ENCODE measurements around the gene CARD14. TPM values are rescaled to one million over a fixed set of nuclear protein-coding genes. Genes with fewer than 3 reads are reported as not detected.
"Not testable (repeated sequence)": the region's sequence is repeated elsewhere in the genome, so short reads cannot be mapped to it uniquely, and the experiment has no call there.

The CARD14 gene
- total RNA-seq, 1 donor from 2014 or later: 0.30 TPM

- H3K9me3 Mint-ChIP-seq (ENCODE audit: low read depth): peaks cover 10% of the 10 kb centered on the region
- H3K27me3 Mint-ChIP-seq (ENCODE audit: low read depth): no peaks in the 10 kb centered on the region
- DNase-seq (ENCODE audit: low spot score): no peak
- H3K36me3 Mint-ChIP-seq (ENCODE audit: low read depth): no peaks in the 10 kb centered on the region
- peaks cover 40% of the 10 kb centered on the region for H3K4me1 Mint-ChIP-seq (ENCODE audit: low read depth)
- H3K27ac Mint-ChIP-seq (ENCODE audit: unreplicated experiment): peak overlapping the region; percentile 88
- H3K4me3 Mint-ChIP-seq (ENCODE audit: unreplicated experiment): no peak overlapping the region
- TF ChIP-seq CTCF (IDR thresholded peaks at IDR 0.05): no peak
These were observed 17.6 kb upstream of the CARD14 start for GRCh38 chr17:80152081-80152702.

DNA sequence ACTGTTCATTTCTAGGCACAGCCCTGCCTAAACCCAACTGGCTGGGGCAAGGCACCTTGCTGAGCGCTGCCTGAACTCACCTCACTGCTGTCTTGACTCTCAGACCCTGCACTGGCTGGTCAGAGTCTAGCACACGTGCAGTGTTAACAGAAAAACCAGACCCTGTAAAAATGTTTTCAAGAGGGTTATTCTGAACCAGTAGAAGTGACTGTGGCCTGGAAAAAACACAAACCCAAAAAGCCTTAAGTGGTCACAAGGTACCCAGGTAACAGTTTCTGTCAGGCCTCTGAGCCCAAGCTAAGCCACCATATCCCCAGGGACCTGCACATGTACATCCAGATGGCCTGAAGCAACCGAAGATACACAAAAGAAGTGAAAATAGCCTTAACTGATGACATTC, 16.8 kb upstream of the CARD14 start:
- Mint-ChIP-seq H3K27ac (ENCODE audit: unreplicated experiment) (no peak overlapping the region), H3K4me1 (ENCODE audit: low read depth) (peaks cover 41% of the 10 kb centered on the region), H3K9me3 (ENCODE audit: low read depth) (peaks cover 10% of the 10 kb centered on the region), H3K27me3 (ENCODE audit: low read depth) (no peaks in the 10 kb centered on the region), H3K4me3 (ENCODE audit: unreplicated experiment) (no peak overlapping the region), H3K36me3 (ENCODE audit: low read depth) (no peaks in the 10 kb centered on the region)
- TF ChIP-seq CTCF (IDR thresholded peaks at IDR 0.05): no peak
- DNase-seq (ENCODE audit: low spot score): no peak

DNA sequence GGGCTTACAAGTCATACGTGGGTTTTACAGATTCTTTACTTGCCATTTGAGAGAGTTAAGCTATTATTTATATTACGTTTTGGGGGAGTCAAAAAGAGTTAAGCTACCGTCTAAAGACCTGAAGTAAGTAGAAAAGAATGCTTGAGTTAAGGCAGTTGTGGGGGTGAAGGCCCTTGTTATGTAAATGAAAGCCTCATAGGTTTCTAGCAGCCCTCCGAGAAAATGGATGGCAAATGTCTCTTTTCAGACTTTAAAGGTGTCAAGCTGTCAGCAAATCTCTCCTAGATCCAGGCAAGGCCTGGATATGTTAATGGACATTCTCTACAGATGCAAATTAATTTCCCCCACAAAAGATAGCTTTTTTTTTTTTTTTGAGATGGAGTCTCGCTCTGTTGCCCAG, 15.7 kb upstream of the CARD14 start:
- H3K36me3 Mint-ChIP-seq (ENCODE audit: low read depth): no peaks in the 10 kb centered on the region
- H3K27ac Mint-ChIP-seq (ENCODE audit: unreplicated experiment): no peak overlapping the region
- no peak for DNase-seq (ENCODE audit: low spot score)
- no peak overlapping the region for H3K4me3 Mint-ChIP-seq (ENCODE audit: unreplicated experiment)
- H3K9me3 Mint-ChIP-seq (ENCODE audit: low read depth): peaks cover 10% of the 10 kb centered on the region
- peaks cover 33% of the 10 kb centered on the region for H3K4me1 Mint-ChIP-seq (ENCODE audit: low read depth)
- TF ChIP-seq CTCF (IDR thresholded peaks at IDR 0.05): no peak
- no peaks in the 10 kb centered on the region for H3K27me3 Mint-ChIP-seq (ENCODE audit: low read depth)

DNA sequence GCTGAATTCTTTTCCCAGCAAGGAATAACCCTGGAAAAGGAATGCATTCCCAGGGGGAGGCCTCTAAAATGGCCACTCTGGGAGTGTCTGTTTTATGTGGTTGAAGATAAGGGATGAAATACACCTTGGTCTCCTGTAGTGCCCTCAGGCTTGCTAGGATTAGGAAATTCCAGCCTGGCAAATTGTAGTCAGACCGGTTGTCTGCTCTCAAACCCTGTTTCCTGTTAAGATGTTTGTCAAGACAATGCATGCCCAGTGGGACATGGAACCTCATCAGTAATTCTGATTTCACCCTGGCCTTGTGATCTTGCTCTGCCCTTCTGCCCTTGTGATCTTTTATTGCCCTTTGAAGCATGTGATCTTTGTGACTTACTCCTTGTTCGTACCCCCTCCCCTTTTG, 14.2 kb upstream of the CARD14 start:
- H3K4me3 Mint-ChIP-seq (ENCODE audit: unreplicated experiment); H3K27ac Mint-ChIP-seq (ENCODE audit: unreplicated experiment); DNase-seq (ENCODE audit: low spot score); H3K36me3 Mint-ChIP-seq (ENCODE audit: low read depth); H3K27me3 Mint-ChIP-seq (ENCODE audit: low read depth): not testable (repeated sequence)
- Mint-ChIP-seq H3K4me1 (ENCODE audit: low read depth) (peaks cover 27% of the 10 kb centered on the region), H3K9me3 (ENCODE audit: low read depth) (peaks cover 10% of the 10 kb centered on the region)

GRCh38 chr17:80158846-80159245, 11.0 kb upstream of the CARD14 start:
- peaks cover 3% of the 10 kb centered on the region for H3K4me1 Mint-ChIP-seq (ENCODE audit: low read depth)
- H3K9me3 Mint-ChIP-seq (ENCODE audit: low read depth): peaks cover 10% of the 10 kb centered on the region
- peaks cover 3% of the 10 kb centered on the region for H3K27me3 Mint-ChIP-seq (ENCODE audit: low read depth)
- no peak for TF ChIP-seq CTCF (IDR thresholded peaks at IDR 0.05)
- H3K27ac Mint-ChIP-seq (ENCODE audit: unreplicated experiment): no peak overlapping the region
- no peak overlapping the region for H3K4me3 Mint-ChIP-seq (ENCODE audit: unreplicated experiment)
- no peak for DNase-seq (ENCODE audit: low spot score)
- H3K36me3 Mint-ChIP-seq (ENCODE audit: low read depth): no peaks in the 10 kb centered on the region

- no peak overlapping the region for H3K27ac Mint-ChIP-seq (ENCODE audit: unreplicated experiment)
These were observed 9.3 kb upstream of the CARD14 start for GRCh38 chr17:80160536-80160935.

More at GRCh38 chr17:80160536-80160935, 9.3 kb upstream of the CARD14 start:
- Mint-ChIP-seq H3K4me1 (ENCODE audit: low read depth) (peaks cover 3% of the 10 kb centered on the region), H3K27me3 (ENCODE audit: low read depth) (peaks cover 7% of the 10 kb centered on the region), H3K36me3 (ENCODE audit: low read depth) (no peaks in the 10 kb centered on the region), H3K9me3 (ENCODE audit: low read depth) (peaks cover 6% of the 10 kb centered on the region), H3K4me3 (ENCODE audit: unreplicated experiment) (no peak overlapping the region)
- DNase-seq (ENCODE audit: low spot score): no peak
- no peak for TF ChIP-seq CTCF (IDR thresholded peaks at IDR 0.05)
